Right lobe of liver (tissue), 4 donors: ENCODE results near the gene HINT2.

Experiments
- POLR2A ChIP-seq: fragments of 450-650 bp; IDR thresholded peaks from one replicate; pipeline ENCODE4 v1.6.1; 2017; ENCODE audit warnings: antibody characterized with exemption, mild to moderate bottlenecking
- TF ChIP-seq, protein P1 (sequence below), 4 donors: fragments of 200-600 bp in 3 of 4; fragments of 450-650 bp in 1 of 4; IDR thresholded peaks; one replicate each; pipeline versions ENCODE4 v1.5.1 to v1.8.0; 2016 to 2022; ENCODE audit warnings: antibody characterized with exemption in 4 of 4, mild to moderate bottlenecking in 2 of 4
- donor health status: DM: no; HTN: no; CAD: no.
- donor health status: DM: no; HTN: no; CAD: no.
- donor health status: DM: no; HTN: yes; CAD: no.

DNA sequence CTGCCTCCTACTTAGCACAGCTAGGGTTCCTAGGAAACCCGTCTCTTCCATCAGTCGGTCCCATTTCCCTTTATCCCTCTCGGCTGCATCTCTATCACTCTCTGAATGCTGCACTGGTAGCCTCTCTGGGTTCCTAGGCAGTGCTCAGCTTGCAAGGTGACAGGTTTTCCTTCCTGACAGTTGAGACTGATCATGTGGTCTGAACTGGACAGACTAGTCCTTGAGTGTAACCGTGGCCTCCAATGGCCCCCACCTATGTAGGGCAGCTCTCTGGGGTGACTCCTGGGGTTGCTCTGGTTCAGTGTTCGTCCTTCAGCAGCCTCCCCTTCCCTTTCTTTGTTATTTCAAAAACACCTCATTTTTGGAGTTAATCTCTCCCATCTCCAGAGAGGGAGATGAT lies 18.0 kb upstream of the HINT2 start:
- no peak for TF ChIP-seq POLR2A
- TF ChIP-seq, protein P1, sequence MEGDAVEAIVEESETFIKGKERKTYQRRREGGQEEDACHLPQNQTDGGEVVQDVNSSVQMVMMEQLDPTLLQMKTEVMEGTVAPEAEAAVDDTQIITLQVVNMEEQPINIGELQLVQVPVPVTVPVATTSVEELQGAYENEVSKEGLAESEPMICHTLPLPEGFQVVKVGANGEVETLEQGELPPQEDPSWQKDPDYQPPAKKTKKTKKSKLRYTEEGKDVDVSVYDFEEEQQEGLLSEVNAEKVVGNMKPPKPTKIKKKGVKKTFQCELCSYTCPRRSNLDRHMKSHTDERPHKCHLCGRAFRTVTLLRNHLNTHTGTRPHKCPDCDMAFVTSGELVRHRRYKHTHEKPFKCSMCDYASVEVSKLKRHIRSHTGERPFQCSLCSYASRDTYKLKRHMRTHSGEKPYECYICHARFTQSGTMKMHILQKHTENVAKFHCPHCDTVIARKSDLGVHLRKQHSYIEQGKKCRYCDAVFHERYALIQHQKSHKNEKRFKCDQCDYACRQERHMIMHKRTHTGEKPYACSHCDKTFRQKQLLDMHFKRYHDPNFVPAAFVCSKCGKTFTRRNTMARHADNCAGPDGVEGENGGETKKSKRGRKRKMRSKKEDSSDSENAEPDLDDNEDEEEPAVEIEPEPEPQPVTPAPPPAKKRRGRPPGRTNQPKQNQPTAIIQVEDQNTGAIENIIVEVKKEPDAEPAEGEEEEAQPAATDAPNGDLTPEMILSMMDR (IDR thresholded peaks at IDR 0.05), result no peak
